SK-N-SH (cell line): ENCODE data around the gene HDAC4. TPM values are rescaled to one million over a fixed set of nuclear protein-coding genes. Genes with fewer than 3 reads are reported as not detected.

Experiments
- CTCF ChIA-PET: fragments of 300-600, 350-600 bp; formaldehyde crosslinking; extraction: SDS; loops from one replicate; lab custom pipeline; 2021; lab: Yijun Ruan, JAX
- POLR2A ChIA-PET: fragments of 350-600 bp; sonication (Branson Sonifier 250); formaldehyde crosslinking; extraction: SDS; loops from one replicate; lab custom pipeline; 2020; ENCODE audit warnings: antibody characterized with exemption, inconsistent platforms; lab: Yijun Ruan, JAX
- DNase-seq: peaks from one replicate; pipeline ENCODE4 v3.0.0; 2012
- H2AFZ ChIP-seq: fragments of 200-600 bp; sonication (generic); 2 replicates; pipeline ENCODE4 v1.8.1; 2016; ENCODE audit warnings: antibody characterized with exemption, mild to moderate bottlenecking, low read depth
- H3F3A ChIP-seq: fragments of 200-600 bp; sonication (generic); replicated peaks from 2 replicates; pipeline ENCODE3; 2016; ENCODE audit warnings: antibody characterized with exemption, mild to moderate bottlenecking; ENCODE audit not compliant: insufficient read depth
- H3K27ac ChIP-seq, 2 experiments: fragments of 200-500 bp in 1 of 2; fragments of 200-600 bp in 1 of 2; sonication (Bioruptor generic) in 1 of 2; sonication (generic), shearing (Covaris generic) in 1 of 2; 2 replicates each; pipeline versions ENCODE4 v1.5.1 to v1.6.1; 2014 to 2016; ENCODE audit warnings: low read depth in 2 of 2, inconsistent platforms in 1 of 2, low read length in 1 of 2, mild to moderate bottlenecking in 1 of 2, mixed read lengths in 1 of 2
- H3K27me3 ChIP-seq: fragments of 200-600 bp; sonication (generic), shearing (Covaris generic); 2 replicates; pipeline ENCODE4 v1.6.1; 2016; ENCODE audit warnings: mixed run types; ENCODE audit not compliant: insufficient read depth
- H3K36me3 ChIP-seq, 2 experiments: fragments of 200-500 bp in 1 of 2; fragments of 200-600 bp in 1 of 2; sonication (Bioruptor generic) in 1 of 2; sonication (generic) in 1 of 2; replicated peaks in 1 of 2; 2 replicates each; pipeline versions ENCODE3 to v1.5.1; 2014 to 2016; ENCODE audit warnings: low read length in 1 of 2, mild to moderate bottlenecking in 1 of 2; ENCODE audit not compliant: insufficient read depth in 2 of 2, control insufficient read depth in 1 of 2
- H3K4me1 ChIP-seq, 2 experiments: fragments of 200-500 bp in 1 of 2; fragments of 200-600 bp in 1 of 2; sonication (Bioruptor generic) in 1 of 2; sonication (generic), shearing (Covaris generic) in 1 of 2; 2 replicates each; pipeline versions ENCODE4 v1.5.1 to v1.6.1; 2014 to 2016; ENCODE audit warnings: low read depth in 1 of 2, low read length in 1 of 2, mixed run types in 1 of 2; ENCODE audit not compliant: insufficient read depth in 2 of 2, control insufficient read depth in 1 of 2
- H3K4me2 ChIP-seq: fragments of 200-600 bp; sonication (generic), shearing (Covaris generic); 2 replicates; pipeline ENCODE4 v1.6.1; 2017; ENCODE audit warnings: mixed run types
- H3K4me3 ChIP-seq, 2 experiments: fragments of 200-500 bp in 1 of 2; fragments of 200-600 bp in 1 of 2; sonication (Bioruptor generic) in 1 of 2; sonication (generic), shearing (Covaris generic) in 1 of 2; 2 replicates each; pipeline versions ENCODE4 v1.5.1 to v1.8.1; 2014 to 2016; ENCODE audit warnings: low read depth in 2 of 2, inconsistent platforms in 1 of 2, low read length in 1 of 2, mild to moderate bottlenecking in 1 of 2, mixed read lengths in 1 of 2, moderate library complexity in 1 of 2
- H3K79me2 ChIP-seq: fragments of 200-600 bp; sonication (generic); 2 replicates; pipeline ENCODE4 v1.8.1; 2017; ENCODE audit warnings: mild to moderate bottlenecking; ENCODE audit not compliant: insufficient read depth
- H3K9ac ChIP-seq: fragments of 200-600 bp; sonication (generic); 2 replicates; pipeline ENCODE4 v1.6.1; 2017; ENCODE audit warnings: mixed run types
- H3K9me2 ChIP-seq: fragments of 200-600 bp; sonication (generic); 2 replicates; pipeline ENCODE4 v1.6.1; 2017; ENCODE audit warnings: mixed run types
- H3K9me3 ChIP-seq: fragments of 200-600 bp; sonication (generic); 2 replicates; pipeline ENCODE4 v1.6.1; 2017; ENCODE audit warnings: mixed run types, mild to moderate bottlenecking, moderate library complexity
- H4K20me1 ChIP-seq: fragments of 200-600 bp; sonication (generic); 2 replicates; pipeline ENCODE4 v1.6.1; 2017; ENCODE audit warnings: mild to moderate bottlenecking, mixed run types; ENCODE audit not compliant: insufficient read depth
- CHD2 ChIP-seq: fragments of 150-350 bp; IDR thresholded peaks from 2 replicates; pipeline ENCODE4 v1.6.1; 2018; ENCODE audit warnings: low read length; ENCODE audit not compliant: partially characterized antibody
- EP300 ChIP-seq, 2 experiments: IDR thresholded peaks; 2 replicates each; pipeline versions ENCODE4 v1.4.0 to v1.6.1; 2012; ENCODE audit warnings: borderline replicate concordance in 1 of 2, low read depth in 1 of 2, low read length in 1 of 2
- EZH2phosphoT487 ChIP-seq: fragments of 200-600 bp; sonication (generic); IDR thresholded peaks from 2 replicates; pipeline ENCODE4 v1.6.1; 2017; ENCODE audit warnings: low read depth, mixed run types, mild to moderate bottlenecking, antibody characterized with exemption, moderate library complexity, borderline replicate concordance
- FOSL2 ChIP-seq: IDR thresholded peaks from 2 replicates; pipeline ENCODE4 v1.4.0; 2012; ENCODE audit warnings: low read depth, mild to moderate bottlenecking, moderate library complexity, borderline replicate concordance
- FOXJ3 ChIP-seq: sonication (generic); formaldehyde crosslinking; IDR thresholded peaks from 2 replicates; pipeline ENCODE4 v1.5.1; 2020; ENCODE audit warnings: mild to moderate bottlenecking, missing genetic modification reagents
- GABPA ChIP-seq: IDR thresholded peaks from 2 replicates; pipeline ENCODE4 v1.4.0; 2012; ENCODE audit warnings: low read depth, mild to moderate bottlenecking
- GATA2 ChIP-seq: sonication (generic); formaldehyde crosslinking; IDR thresholded peaks from 2 replicates; pipeline ENCODE4 v1.5.0; 2020; ENCODE audit warnings: mild to moderate bottlenecking, missing genetic modification reagents
- JUND ChIP-seq: IDR thresholded peaks from 2 replicates; pipeline ENCODE4 v1.4.0; 2012
- NFIC ChIP-seq: IDR thresholded peaks from 2 replicates; pipeline ENCODE4 v1.4.0; 2012; ENCODE audit warnings: borderline replicate concordance
- NRF1 ChIP-seq: IDR thresholded peaks from 2 replicates; pipeline ENCODE4 v1.6.1; 2012; ENCODE audit warnings: low read depth, mild to moderate bottlenecking, low read length
- POLR2AphosphoS5 ChIP-seq: IDR thresholded peaks from 2 replicates; pipeline ENCODE4 v1.6.1; 2012; ENCODE audit warnings: low read depth, low read length
- RAD21 ChIP-seq: IDR thresholded peaks from 2 replicates; pipeline ENCODE4 v1.6.1; 2012; ENCODE audit warnings: mild to moderate bottlenecking, low read length
- RCOR1 ChIP-seq: fragments of 150-350 bp; IDR thresholded peaks from 2 replicates; pipeline ENCODE4 v1.6.1; 2017; ENCODE audit warnings: antibody characterized with exemption, low read length
- RFX5 ChIP-seq: IDR thresholded peaks from 2 replicates; pipeline ENCODE4 v1.6.1; 2012; ENCODE audit warnings: mild to moderate bottlenecking, improper control_type of control experiment, low read length
- RXRA ChIP-seq: IDR thresholded peaks from 2 replicates; pipeline ENCODE4 v1.4.0; 2012; ENCODE audit warnings: low read depth, mild to moderate bottlenecking, borderline replicate concordance
- SIN3A ChIP-seq: IDR thresholded peaks from 2 replicates; pipeline ENCODE4 v1.6.1; 2012; ENCODE audit warnings: low read depth, mild to moderate bottlenecking, low read length, moderate library complexity, borderline replicate concordance
- SMC3 ChIP-seq: IDR thresholded peaks from 2 replicates; pipeline ENCODE4 v1.6.1; 2012; ENCODE audit warnings: low read depth, low read length, improper control_type of control experiment
- TAF1 ChIP-seq: IDR thresholded peaks from 2 replicates; pipeline ENCODE4 v1.6.1; 2012; ENCODE audit warnings: low read depth, mild to moderate bottlenecking, low read length, moderate library complexity, borderline replicate concordance
- TCF12 ChIP-seq: IDR thresholded peaks from 2 replicates; pipeline ENCODE4 v1.4.0; 2012
- TEAD4 ChIP-seq: IDR thresholded peaks from 2 replicates; pipeline ENCODE4 v1.4.0; 2012; ENCODE audit warnings: mild to moderate bottlenecking, borderline replicate concordance; ENCODE audit not compliant: insufficient read depth
- WGBS: methylation state at CpG from one replicate; pipeline ENCODE4 v1.1.6; 2017; ENCODE audit warnings: low lambda C conversion rate; 5-methylcytosine and 5-hydroxymethylcytosine counted together
- polyA plus RNA-seq, 3 experiments: library from polyadenylated mRNA; depleted of rRNA; stranded (reverse); fragments of >200 nt; gene quantifications; 2 replicates each; pipeline ENCODE4 v1.2.3, GENCODE V29; 2012
- TF ChIP-seq, protein P1 (sequence below): fragments of 150-350 bp; IDR thresholded peaks from 2 replicates; pipeline ENCODE4 v1.6.1; 2016; ENCODE audit warnings: mild to moderate bottlenecking, low read depth, low read length
- TF ChIP-seq, protein P2 (sequence below): IDR thresholded peaks from 2 replicates; pipeline ENCODE4; 2012
- TF ChIP-seq, protein P3 (sequence below): IDR thresholded peaks from 2 replicates; pipeline ENCODE4 v1.4.0; 2012; ENCODE audit warnings: low read depth, borderline replicate concordance

HDAC4 gene
- polyA plus RNA-seq, 1 of the 3 experiments (the other 2 are of a cell fraction), result 5.5 TPM

DNA sequence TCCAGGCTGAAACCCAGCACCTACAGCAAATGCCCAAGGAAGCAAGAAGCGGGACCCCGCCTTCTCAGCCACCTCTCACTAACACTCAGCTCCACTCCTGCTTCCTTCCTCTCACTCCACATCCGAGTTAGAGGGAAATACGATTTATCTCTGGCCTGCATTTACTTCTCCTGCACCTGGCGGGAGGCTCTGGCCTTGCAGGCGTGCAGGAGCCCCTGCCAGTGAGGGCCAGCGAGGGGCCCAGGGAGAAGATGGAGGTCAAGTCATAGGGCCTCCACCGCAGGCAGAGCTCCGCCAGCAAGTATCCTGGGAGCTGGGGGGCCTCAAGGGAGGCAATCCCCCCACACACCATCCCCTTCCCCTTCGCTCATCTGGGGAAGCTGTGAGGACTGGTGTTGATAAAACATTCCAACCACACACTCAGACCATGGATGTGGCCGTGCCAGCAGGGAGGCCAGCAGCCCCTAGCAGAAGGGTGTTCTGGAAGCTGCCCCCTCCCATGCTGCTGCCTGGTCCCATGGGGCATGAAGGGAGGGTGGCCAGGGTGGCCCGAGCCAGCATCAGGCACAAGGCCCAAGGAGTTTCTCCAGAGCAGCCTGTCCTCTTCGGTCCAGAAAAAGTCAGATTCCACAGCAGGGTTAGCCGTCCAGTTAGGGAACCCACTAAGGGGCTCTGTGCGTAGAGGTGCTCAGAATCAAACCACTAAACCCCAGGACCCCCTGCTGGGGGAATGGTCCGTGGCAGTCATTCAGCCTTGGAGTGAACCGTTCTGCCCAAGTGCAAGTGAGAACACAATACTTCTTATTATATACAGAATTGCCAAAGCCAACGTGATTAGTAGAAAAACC, 91.2 kb downstream of the HDAC4 start (continued):
- TF ChIP-seq, protein P1, sequence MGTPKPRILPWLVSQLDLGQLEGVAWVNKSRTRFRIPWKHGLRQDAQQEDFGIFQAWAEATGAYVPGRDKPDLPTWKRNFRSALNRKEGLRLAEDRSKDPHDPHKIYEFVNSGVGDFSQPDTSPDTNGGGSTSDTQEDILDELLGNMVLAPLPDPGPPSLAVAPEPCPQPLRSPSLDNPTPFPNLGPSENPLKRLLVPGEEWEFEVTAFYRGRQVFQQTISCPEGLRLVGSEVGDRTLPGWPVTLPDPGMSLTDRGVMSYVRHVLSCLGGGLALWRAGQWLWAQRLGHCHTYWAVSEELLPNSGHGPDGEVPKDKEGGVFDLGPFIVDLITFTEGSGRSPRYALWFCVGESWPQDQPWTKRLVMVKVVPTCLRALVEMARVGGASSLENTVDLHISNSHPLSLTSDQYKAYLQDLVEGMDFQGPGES, result no peak
- TF ChIP-seq TCF12 (no peak), EZH2phosphoT487 (no peak), SMC3 (no peak)
- TF ChIP-seq, all 33 proteins: peak for 0

DNA sequence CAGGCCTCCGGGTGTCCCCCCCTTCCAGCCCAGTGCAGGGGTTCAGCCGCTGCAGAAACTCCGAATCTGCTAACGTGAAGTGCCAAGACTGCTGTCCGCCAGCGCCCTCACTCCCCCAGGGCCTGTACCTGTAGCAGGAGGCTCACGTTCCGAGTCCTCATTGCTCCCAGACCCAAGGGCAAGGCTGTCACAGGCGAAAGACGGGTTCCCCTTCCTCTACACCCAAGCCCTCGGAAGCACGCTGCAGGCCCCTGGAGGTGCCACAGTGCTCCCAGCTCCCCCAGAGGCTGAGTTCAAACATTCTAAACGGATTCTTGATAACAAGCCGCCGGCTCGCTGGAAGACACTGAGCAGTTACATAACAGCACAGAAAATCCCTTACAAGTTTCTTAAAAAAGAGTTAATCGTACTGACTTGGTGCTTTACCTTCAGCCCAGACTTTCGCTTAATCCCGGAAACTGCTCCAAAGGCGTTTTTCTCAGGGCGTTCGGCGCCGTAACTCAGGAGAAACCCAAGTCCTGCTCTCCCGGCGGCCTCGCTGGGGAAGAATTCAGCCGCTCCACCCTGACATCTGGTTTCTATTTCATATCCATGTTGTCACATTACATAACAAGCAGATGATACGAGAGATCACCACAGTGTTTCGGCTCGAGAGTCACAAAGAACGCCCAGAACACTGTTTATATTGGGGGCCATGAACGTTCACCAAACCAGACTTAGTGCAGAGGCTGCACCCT, 92.0 kb downstream of the HDAC4 start:
- H3K4me2 ChIP-seq, result peak overlapping the region; percentile 29
- H2AFZ ChIP-seq, result no peak overlapping the region
- H3F3A ChIP-seq, result no peaks in the 10 kb centered on the region
- peaks cover 0 to 98% of the 10 kb centered on the region in 2 experiments; a peak in 3 of 4 replicates for H3K4me1 ChIP-seq
- H3K27me3 ChIP-seq, result no peaks in the 10 kb centered on the region
- H3K9ac ChIP-seq, result no peak overlapping the region
- H4K20me1 ChIP-seq, result no peaks in the 10 kb centered on the region
- DNase-seq, result peak; percentile 83
- POLR2A ChIA-PET, result interaction anchor here (0.5 to 1.2 kb wide), 3 partner anchors 21 to 87 kb away, joined by 3 to 4 read pairs (median 4); no protein-coding TSS in a partner anchor
- no peaks in the 10 kb centered on the region for H3K9me2 ChIP-seq
- CTCF ChIA-PET, result interaction anchor here (0.6 to 1.6 kb wide), 15 partner anchors 8 to 573 kb away, joined by 3 to 6 read pairs (median 4); no protein-coding TSS in a partner anchor
- H3K4me3 ChIP-seq, result peak overlapping the region in 1 of 2 experiments; percentile 19; a peak in 1 of 4 replicates
- 59% methylated on average over 25 of the region's 33 CpGs for WGBS
- H3K36me3 ChIP-seq, result no peaks in the 10 kb centered on the region
- no peaks in the 10 kb centered on the region for H3K9me3 ChIP-seq
- no peaks in the 10 kb centered on the region for H3K79me2 ChIP-seq
- peak overlapping the region; percentile 44 to 93 for H3K27ac ChIP-seq
- TF ChIP-seq RAD21 (no peak), FOSL2 (no peak), TCF12 (peak; percentile 92), NRF1 (no peak), SMC3 (no peak), JUND (no peak), TAF1 (no peak), CHD2 (peak; percentile 25), TEAD4 (no peak), POLR2AphosphoS5 (no peak), NFIC (no peak), RFX5 (no peak), EP300 (IDR thresholded peaks at IDR 0.05; ENCODE audit: borderline replicate concordance in 1 of 2, low read depth in 1 of 2, low read length in 1 of 2) (peak in 1 of 2 experiments; percentile 46; a peak in 1 of 4 replicates), GATA2 (peak; percentile 70), SIN3A (no peak), RCOR1 (peak; percentile 55), GABPA (no peak), FOXJ3 (CRISPR knock-in tag) (no peak), RXRA (no peak)
- TF ChIP-seq, protein P2, sequence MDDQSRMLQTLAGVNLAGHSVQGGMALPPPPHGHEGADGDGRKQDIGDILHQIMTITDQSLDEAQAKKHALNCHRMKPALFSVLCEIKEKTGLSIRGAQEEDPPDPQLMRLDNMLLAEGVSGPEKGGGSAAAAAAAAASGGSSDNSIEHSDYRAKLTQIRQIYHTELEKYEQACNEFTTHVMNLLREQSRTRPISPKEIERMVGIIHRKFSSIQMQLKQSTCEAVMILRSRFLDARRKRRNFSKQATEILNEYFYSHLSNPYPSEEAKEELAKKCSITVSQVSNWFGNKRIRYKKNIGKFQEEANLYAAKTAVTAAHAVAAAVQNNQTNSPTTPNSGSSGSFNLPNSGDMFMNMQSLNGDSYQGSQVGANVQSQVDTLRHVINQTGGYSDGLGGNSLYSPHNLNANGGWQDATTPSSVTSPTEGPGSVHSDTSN, result no peak
- TF ChIP-seq, protein P3, sequence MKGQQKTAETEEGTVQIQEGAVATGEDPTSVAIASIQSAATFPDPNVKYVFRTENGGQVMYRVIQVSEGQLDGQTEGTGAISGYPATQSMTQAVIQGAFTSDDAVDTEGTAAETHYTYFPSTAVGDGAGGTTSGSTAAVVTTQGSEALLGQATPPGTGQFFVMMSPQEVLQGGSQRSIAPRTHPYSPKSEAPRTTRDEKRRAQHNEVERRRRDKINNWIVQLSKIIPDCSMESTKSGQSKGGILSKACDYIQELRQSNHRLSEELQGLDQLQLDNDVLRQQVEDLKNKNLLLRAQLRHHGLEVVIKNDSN, result no peak
- TF ChIP-seq, protein P1, result no peak
